ENCODE measurements around the gene SLC9A8.

Gene SLC9A8

DNA sequence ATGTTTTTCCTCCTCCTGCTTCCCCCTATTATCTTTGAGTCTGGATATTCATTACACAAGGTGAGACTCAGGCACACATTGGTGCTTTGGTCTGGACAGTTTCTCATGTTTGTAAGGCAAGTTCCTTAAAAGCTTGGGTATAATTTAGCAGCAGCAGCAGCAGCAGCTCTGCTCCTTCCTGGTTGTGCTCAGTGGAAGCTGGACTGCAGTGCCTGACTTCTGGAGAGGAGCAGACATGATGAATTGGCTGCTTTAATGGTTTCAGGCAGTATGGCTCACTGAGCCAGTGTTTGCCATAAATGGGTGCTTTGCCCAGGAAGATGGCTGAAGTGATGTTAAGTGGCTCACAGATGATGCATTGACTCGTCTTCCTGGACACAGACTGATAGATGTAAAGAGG lies 32.4 kb downstream of the SLC9A8 start:
- in situ Hi-C loops (cut with MboI; ENCODE audit: low sequenced_read_pairs): loop anchor here (10.0 kb wide), 1 partner anchor 230 kb away; no protein-coding TSS in a partner anchor

DNA sequence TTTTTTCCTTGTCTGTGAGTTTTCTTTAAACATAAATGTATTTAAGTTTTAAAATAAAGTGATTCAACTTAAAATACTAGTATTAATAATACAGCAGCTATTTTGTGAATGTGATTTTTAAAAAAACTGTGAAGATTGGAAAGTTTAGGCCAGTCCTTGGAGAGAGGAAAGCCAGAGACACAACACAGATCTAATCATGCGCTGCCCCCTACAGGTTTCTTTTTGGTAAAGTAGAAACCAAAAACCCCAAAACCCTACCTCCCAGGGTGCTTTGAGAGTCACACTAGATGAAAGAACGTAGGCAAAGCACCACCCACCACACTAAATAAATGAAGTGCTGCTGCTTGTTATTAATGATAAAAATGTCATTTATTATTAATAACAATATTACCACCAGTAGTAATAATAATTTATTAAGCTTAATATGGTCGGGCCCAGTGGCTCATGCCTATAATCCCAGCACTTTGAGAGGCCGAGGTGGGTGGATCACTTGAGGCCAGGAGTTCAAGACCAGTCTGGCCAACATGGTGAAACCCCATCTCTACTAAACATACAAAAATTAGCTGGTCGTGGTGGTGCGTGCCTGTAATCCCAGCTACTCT lies 33.7 kb downstream of the SLC9A8 start:
- in situ Hi-C loops (cut with MboI; ENCODE audit: low sequenced_read_pairs): loop anchor here (10.0 kb wide), 1 partner anchor 232 kb away; no protein-coding TSS in a partner anchor

DNA sequence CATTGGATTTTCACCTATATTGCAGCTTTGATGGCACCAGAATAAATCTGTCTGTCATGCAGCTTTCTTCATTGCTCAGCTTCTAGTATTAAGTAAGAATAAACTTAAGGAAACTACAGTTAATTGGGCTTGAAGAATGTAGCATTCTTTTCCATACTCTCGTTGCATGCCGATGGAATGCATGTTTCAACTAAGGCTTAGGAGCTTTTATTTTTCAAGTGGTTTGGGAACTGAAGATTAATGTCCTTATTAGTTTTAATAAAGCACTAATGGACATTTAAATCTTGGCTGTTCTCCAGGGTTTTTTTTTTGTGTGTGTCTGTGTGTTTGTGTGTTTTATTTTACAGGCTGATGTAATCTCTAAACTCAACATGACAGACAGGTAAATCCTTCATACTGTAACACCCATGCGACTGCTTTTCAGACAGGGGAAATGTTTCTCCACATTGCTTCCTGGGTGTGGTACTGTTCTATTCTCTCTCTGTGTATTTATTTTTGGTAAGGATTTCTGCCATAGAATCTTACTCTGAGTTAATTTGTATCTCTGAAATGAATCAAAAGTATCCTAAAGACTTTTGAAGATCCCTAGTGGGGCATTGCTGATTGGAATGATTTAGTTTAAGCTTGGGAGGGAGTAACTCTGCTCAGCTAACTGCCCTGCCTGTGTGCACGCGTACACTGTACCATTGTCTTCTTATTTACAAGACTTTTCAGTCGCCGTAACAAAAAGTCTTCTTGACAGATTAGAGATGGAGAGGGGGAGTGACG lies 38.0 kb downstream of the SLC9A8 start:
- in situ Hi-C loops (cut with MboI; ENCODE audit: low sequenced_read_pairs): loop anchor here (25.0 kb wide), 1 partner anchor 513 kb away; no protein-coding TSS in a partner anchor

DNA sequence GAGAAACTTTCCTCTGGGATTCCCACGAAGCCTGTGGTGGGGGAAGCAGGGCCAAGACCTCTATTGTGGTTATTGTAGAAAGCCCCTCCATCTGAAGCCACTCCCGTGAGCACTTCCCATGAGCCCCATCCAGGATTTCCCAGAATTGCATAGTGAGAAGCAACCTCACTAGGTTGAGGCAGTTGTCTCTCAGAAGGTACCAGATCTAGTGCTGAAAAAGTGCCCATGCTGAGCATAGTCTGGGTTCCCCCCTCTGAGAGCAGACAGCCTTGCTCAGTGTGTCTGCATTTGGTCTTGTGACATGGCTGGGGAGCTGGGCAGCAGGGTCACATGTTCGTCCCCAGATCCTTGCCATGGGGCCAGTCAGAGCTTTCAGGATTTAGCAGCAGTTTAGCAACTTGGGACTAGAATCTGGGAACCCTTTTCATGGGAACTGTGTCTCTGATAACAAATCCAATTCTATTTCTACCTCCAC lies 38.6 kb downstream of the SLC9A8 start:
- in situ Hi-C loops (cut with MboI; ENCODE audit: low sequenced_read_pairs): loop anchor here (25.0 kb wide), 1 partner anchor 514 kb away; no protein-coding TSS in a partner anchor

DNA sequence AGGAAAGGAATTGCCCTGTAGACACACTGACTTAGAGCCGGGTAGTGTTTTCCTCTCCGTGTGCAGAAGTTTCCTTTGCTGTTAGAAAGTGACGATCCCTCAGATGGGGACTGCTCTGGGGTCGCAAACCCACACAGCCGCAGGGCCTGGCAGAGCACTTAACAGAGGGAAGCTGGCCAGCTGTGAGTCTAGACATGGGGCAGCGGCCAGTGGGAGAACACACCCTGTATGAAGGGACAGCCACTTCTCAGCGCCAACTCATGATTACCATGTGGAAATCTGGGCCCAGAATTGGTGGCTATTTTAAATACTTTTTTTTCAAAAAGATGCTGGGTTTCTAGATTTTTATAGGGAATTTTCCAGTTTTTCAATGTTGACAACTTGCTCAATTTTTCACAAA lies 39.4 kb downstream of the SLC9A8 start:
- in situ Hi-C loops (cut with MboI; ENCODE audit: low sequenced_read_pairs): loop anchor here (25.0 kb wide), 1 partner anchor 515 kb away; no protein-coding TSS in a partner anchor

DNA sequence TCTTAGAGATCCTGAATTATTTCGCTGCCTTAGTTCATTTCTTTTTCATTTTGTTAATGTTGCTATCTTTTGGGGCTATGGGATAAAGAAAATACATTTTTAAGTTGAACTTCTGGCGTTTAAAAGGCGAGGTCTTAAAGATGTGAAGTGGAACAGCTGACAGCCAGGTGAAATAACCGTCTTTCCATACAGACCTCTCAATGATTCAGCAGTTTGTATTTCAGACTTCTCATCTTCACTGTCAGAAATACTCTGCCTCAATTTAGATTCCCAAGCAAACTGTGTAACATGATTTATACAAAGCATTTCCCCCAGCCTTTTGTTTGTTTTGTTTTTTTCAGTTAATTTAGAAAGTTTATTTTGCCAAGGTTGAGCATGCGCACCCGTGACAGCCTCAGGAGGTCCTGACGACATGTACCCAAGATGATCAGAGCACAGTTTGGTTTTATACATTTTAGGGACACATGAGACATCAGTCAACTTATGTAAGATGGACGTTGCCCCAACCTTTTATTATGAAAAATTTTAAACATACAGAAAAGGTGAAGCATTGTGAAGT lies 40.0 kb downstream of the SLC9A8 start:
- in situ Hi-C loops (cut with MboI; ENCODE audit: low sequenced_read_pairs): loop anchor here (25.0 kb wide), 1 partner anchor 515 kb away; no protein-coding TSS in a partner anchor

DNA sequence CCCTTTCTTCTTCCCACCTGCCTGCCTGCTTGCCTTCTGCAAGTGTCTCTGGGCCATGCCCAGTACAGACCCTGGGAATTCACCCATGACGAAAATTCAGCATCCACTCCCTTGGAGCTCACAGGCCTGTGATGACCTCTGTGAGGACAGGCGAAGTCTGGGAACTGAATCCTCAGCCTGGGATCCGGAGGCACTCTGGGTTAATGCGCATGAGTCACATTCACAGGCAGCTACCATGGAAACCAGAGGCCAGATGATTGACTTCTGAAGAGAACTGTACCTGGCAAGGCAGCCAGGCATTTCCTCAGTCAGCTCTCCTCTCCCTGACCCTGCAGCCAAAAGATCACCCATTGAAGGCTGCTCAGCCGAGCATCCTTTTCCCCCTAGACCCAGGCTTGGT lies 41.0 kb downstream of the SLC9A8 start:
- in situ Hi-C loops (cut with MboI; ENCODE audit: low sequenced_read_pairs): loop anchor here (25.0 kb wide), 1 partner anchor 516 kb away; no protein-coding TSS in a partner anchor

DNA sequence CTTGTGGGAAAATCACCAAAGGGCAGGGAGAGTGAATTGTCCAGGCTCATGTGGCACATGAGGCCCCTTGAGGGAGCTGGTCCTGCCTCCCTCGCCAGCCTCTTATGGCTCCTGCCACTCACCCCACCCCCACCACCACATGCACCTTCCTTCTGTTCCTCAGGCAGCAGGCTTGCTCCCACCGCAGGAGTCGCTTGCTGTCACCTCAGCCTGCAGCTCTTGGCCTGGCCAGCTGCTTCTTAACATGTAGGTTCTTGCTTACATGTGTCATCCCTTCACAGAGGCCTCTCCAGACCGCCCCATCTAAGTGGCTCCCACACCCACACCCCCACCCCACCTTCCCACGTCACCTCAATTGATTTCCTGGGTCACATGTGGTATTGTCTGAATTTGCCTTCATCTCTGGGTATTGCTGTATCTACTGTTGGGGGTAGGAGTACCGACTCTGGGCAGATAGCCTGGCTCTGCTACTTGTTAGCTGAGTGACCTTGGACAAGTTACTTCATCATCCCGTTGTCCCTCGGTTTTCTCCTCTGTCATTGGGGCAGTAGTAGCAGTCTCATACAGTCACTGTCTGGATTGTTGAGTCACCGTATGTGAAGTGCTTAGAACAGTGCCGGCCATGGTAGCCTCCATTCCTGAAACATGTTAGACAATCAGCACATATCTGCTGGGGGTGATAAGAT lies 41.7 kb downstream of the SLC9A8 start:
- in situ Hi-C loops (cut with MboI; ENCODE audit: low sequenced_read_pairs): loop anchor here (25.0 kb wide), 1 partner anchor 517 kb away; no protein-coding TSS in a partner anchor

DNA sequence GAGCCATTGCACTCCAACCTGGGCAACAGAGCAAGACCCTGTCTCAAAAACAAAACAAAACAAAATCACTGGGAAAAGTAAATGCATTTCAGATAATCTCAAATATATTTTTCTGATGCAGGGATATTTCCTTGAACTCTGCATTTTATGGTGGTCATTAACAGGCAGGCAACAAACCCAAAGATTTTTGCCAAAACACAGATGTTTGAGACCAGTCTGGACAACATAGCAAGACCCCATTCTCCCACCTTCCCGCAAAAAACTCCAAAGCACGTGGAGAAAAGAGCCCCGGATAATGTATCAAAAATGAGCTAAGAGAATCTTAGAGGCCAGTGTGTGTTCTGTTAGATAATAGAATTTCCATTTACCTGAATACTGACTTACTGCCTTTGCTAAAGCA lies 44.3 kb downstream of the SLC9A8 start:
- in situ Hi-C loops (cut with MboI; ENCODE audit: low sequenced_read_pairs): loop anchor here (25.0 kb wide), 1 partner anchor 520 kb away; no protein-coding TSS in a partner anchor

DNA sequence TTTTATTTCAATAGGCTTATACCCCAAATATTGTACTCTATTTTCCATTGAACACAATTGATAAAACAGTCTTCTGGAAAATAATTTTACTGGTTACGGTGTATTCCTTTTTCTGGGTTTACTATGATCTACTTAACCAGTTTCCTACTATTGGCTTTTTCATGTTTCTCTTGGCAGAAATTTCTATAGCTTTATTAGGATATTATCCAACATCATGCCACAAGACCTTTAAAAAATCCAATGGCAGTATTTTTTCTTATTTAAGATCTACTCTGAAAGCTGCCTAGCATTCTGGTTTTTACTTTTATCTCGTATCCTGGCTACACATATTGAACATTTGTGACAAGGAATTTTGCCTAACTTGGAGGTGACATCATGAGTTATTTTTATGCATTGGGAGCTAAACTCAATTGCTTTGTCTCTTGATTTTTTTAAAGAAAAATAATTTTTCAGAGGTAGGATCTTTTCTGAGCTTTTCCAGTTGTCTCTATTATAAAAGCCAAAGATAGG lies 45.5 kb downstream of the SLC9A8 start:
- in situ Hi-C loops (cut with MboI; ENCODE audit: low sequenced_read_pairs): loop anchor here (25.0 kb wide), 1 partner anchor 521 kb away; no protein-coding TSS in a partner anchor

DNA sequence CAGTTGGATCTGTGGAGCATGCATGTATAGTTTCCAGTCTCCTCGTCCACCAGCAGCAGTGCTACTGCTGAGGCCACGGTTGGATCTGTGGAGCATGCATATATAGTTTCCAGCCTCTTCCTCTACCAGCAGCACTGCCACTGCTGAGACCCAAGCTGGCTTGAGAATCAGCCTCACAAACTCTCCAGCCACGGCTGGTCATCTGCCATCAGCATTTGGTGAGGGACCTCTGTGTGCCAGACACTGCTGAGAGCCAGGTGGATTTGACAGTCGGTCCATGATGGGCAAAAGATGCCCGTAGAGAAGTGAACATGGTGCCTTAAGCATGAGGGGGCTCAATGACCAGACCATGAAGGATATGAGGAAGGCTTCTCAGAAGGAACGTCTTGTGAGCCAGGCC lies 46.4 kb downstream of the SLC9A8 start:
- in situ Hi-C loops (cut with MboI; ENCODE audit: low sequenced_read_pairs): loop anchor here (25.0 kb wide), 1 partner anchor 522 kb away; no protein-coding TSS in a partner anchor

DNA sequence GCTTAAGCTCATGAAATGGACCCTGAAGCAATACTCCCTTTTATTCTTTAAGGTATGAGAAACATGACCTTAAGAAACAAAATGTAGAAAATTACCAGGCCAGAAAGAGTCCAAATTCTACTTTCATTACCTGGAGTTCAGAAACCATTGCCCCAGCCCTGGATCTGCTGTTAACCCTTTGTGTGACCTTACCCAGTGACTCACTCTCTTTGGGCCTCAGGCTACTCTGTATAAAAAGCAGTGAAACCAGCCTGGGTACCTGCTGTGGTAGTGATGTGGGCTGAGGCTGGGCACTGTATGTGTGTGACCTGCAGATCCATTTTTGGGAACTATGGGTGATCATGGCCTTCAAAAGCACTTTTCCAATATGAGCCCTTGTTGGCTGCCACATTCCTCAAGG lies 47.2 kb downstream of the SLC9A8 start:
- in situ Hi-C loops (cut with MboI; ENCODE audit: low sequenced_read_pairs): loop anchor here (25.0 kb wide), 1 partner anchor 523 kb away; no protein-coding TSS in a partner anchor

DNA sequence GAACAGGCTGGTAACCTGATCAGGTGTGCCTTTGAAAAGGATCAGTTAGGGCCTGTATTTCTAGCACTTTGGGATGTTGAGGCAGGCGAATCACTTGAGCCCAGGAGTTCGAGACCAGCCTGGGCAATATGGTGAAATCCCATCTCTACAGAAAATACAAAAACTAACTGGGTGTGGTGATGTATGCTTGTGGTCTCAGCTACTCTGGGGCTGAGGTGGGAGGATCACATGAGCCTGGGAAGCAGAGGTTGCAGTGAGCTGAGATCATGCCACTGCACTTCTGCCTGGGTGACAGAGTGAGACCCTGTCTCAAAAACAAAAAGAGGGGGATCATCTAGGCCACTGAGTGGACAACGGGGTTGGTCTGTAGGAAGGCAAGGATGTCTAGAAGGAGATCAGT lies 48.6 kb downstream of the SLC9A8 start:
- in situ Hi-C loops (cut with MboI; ENCODE audit: low sequenced_read_pairs): loop anchor here (25.0 kb wide), 1 partner anchor 524 kb away; no protein-coding TSS in a partner anchor

DNA sequence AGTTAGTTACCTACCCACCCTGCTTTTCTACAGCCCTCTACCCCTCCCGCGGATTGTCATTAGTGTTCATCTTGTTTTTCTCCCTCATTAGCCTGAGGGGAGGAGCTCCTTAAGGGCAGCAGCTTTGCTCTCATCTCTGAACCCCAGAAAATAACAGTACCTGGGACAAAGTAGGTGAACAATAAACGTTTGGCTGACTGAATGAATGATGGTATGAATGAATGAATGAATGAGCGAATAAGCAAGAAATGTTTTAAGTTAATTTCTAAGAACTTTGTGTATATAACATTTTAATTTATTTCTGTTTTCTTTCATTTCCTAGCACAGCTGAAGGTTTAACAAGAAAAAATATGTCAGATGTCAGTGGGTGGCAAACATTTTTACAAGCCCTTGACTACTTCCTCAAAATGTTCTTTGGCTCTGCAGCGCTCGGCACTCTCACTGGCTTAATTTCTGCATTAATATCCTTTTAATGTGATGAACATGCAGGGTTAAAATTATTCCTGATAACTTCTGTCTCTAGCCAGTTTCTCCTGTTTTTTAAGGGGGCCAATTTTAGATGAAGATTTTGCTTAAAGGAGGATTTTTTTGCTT lies 50.1 kb downstream of the SLC9A8 start:
- in situ Hi-C loops (cut with MboI; ENCODE audit: low sequenced_read_pairs): loop anchor here (25.0 kb wide), 1 partner anchor 525 kb away; no protein-coding TSS in a partner anchor

DNA sequence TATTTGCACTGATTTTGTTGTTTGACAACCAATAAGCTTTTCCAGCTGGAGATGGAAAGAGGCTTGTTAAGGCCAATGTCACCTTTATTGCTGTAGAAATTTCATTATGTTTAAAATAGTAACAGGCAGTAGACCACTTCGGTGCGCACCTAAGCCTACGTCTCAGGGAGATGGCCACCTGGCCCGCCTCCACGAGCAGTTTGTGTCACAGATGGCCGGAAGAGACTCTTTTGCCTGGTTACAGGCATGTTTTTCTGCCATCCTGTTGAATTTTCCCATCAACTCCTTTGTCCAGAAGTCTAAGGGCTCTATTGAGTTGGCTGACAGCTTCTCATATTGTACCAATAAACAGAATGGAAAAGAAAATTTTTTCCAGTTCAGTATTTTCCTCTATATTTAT lies 51.0 kb downstream of the SLC9A8 start:
- in situ Hi-C loops (cut with MboI; ENCODE audit: low sequenced_read_pairs): loop anchor here (25.0 kb wide), 1 partner anchor 526 kb away; no protein-coding TSS in a partner anchor

DNA sequence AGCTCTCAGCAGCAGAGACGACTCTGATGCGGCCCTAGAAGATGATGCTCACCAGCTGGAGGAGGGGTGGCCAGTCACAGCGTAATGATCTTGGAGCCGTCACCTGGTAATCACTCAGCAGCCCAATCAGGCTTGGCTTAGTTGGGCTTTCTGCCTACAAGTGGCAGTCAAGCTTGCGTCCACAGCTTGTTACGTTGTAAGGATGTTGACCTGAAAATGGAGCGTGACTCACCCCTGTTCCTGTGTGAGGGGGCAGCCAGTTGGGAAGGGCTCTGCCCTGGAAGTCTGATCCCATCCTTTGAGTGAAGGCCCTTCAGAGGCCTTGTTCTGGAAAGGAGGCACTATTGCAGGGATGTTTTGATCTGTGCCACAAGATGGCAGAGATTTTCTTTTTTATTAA lies 52.9 kb downstream of the SLC9A8 start:
- in situ Hi-C loops (cut with MboI; ENCODE audit: low sequenced_read_pairs): loop anchor here (25.0 kb wide), 1 partner anchor 528 kb away; no protein-coding TSS in a partner anchor

DNA sequence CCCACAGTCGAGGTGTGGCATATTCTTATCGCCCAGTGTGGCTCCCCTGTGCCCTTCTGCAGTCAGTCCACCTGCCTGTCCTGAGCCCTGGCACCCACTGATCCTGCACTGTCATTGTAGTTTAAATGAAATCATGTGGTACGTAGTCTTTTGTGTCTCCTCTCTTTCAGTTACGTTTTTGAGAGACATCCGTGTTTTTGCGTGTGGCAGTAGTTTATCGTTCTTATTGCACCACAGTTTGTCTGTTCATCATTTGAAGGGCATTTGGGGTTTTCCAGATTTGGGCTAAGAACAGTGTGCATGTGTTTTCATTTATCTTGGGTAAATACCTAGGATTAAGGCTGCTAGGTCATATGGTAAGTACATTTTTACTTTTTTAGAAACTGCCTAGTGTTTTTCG lies 53.4 kb downstream of the SLC9A8 start:
- in situ Hi-C loops (cut with MboI; ENCODE audit: low sequenced_read_pairs): loop anchor here (25.0 kb wide), 1 partner anchor 529 kb away; no protein-coding TSS in a partner anchor

DNA sequence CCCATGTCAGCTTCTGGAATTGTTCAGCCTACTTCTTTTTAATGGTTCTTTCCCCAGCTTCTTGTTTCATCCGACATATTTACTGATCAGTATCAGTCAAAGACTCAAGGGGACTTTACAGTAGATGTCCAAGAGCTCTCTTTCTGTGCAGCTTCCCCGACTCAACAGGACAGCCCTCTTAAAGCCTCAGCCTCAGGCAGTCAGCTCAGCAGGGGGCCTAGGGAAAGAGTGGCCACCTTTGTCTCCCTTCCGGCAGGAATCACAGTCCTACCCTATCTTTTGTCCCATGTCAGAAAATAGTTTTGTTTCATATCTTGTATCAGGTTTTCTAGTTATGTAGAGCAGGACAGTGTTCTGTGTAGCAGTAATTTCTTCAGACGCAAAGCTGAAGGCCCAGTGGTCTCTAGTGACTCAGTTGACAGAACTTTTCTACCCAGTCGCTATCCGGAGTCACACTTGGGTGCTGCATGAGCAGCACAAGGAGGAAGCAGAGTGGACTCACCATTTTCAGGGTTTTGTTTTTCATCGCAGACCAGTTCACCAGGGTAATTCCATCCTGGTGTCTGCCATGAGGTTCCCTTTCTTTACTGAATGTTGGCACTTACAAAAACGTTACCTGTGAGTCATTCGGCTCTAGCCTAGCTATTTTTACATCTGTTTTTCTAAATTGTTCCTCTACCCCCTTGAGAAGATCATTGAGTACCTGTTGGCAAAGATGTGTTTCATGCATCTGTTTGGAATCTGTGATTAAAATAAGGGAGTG lies 55.0 kb downstream of the SLC9A8 start:
- in situ Hi-C loops (cut with MboI; ENCODE audit: low sequenced_read_pairs): loop anchor here (25.0 kb wide), 1 partner anchor 530 kb away; no protein-coding TSS in a partner anchor

DNA sequence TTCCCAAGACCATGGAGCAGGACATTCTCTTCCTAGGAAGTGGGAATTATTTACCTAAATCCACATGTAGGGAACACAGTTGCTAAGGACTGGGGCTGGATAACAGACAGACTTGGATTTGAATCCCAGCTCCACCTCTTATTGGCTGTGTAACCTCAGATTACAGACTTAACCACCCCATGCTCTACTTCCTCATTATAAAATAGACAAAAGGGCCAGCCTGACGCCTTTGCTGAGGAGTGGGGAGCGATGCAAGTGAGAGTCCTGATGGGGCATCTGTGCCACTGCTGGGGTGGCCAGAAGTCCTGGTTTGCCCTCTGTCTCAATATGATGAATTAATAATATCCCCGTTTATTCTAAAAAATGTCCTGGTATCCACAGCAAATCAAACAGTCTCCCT lies 55.9 kb downstream of the SLC9A8 start:
- in situ Hi-C loops (cut with MboI; ENCODE audit: low sequenced_read_pairs): loop anchor here (25.0 kb wide), 1 partner anchor 531 kb away; no protein-coding TSS in a partner anchor

Data from HL-60/S4 (cell line).